HG02759 (cell line): ENCODE measurements around the gene ATP10D.

Experiments used
- ATAC-seq: cut with Tn5 transposase; IDR thresholded peaks from one replicate; pipeline ENCODE4 v1.9.1; 2021; ENCODE audit warnings: mild to moderate bottlenecking, moderate library complexity; ENCODE audit not compliant: unreplicated experiment

ATP10D gene

DNA sequence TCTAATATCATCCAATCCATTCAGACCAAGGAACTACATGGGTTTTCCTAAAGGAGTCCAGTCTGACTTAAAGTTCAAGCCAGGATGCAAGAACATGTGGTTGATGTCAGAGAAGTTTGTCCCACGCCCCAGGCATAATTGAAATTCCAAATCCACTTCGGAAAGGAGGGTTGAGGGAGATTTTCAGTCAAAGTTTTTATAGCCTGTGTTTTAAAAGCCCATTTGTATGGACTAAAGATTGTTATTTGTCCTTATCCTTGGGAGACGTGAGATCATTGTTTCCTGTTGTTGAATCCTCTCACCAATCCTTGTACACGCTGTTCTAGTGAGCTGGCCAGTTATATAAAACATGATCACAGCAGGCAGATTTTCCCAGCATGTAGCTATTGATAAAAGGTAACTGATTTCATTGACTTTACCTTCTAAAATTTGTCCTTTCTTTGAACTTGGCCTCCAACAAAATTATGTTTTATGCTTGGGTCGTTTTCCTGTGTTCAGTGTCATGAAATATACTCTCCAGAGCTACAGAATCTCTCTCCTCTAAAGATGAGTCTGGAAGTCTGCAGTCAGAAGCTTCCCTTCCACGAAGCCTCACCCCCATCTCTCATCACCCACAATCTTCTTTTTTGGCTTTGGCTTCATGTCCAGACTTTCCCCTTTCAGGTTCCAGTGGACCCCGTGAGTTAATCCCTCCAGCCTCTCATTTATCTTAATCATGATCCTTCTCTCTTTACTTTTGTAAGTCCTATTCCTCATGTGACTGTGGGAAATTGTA is 92.9 kb downstream of the ATP10D start:
- ATAC-seq = no peak

DNA sequence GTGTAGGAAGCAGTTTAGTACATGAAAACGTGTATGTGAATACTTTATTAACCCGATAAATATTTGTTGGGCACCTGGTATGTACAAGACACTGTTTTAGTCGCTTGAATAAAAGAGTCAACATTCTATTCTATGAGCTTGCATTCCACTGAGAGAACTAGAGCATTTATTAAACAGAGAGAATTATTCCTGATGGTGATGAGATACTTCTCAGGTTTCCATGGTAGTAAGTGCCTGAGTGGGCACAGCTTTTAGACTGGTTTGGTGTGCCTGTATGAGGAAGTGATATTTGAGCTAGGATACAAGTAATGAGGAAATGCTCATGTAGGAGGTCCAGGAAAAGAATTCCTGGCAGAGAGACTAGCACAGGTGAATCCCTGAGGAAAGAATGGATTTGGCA is 94.2 kb downstream of the ATP10D start:
- ATAC-seq = no peak

DNA sequence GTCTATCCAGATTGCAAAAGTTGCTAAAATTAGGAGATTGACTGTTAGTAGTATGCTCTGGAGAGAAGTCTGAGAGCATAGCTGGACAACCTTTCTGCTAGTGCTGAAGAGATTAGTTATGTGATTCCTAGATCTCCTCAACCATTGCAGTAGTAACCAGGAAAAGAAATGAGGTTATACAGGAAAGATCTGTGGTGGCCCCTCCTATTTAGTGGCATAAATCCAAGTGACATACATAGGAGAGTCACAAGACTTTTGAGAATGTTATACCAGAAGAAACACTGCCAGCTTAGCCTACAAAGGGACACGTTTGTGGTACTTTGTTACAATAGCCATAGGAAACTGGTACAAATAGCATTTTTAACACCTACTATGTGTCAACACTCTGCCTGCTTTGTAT is 105.2 kb downstream of the ATP10D start:
- no peak for ATAC-seq

DNA sequence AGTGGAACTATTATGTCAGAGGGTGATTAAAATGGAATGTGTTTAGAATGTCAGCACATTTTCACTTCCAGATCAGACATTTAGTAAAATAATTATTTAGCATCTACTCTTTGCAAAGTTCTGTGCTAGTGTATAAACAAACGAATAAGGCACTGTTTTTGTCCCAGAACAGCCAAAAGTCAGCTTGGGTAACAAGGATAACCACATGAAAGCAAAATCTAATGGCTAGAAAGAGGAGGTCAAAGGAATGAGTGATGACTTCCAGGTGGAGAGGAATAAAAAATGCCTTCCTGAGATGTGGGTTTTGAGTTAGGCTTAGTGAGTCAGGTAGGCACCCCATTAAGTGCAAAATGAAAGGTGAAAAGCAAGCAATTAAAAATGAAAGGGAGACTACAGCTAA is 112.6 kb downstream of the ATP10D start:
- ATAC-seq = no peak

DNA sequence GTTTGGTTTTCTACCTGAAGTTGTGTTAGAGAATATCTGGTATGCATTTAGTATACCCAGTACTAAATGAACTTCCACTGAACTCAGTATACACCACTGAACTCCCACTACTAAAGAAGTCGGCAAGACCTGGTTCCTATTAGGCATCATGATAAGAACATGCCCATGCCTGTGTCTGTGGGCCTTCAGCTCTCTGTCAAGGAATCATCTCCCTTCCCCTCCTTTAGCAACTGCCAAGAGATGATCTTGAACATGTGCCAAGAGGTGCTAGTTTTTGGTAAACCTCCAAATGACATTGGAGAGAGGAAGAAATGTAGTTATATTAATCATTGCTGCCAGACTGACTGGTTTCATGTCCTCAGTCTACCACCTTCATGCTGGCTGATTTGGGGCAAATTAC is 113.2 kb downstream of the ATP10D start:
- ATAC-seq = no peak

DNA sequence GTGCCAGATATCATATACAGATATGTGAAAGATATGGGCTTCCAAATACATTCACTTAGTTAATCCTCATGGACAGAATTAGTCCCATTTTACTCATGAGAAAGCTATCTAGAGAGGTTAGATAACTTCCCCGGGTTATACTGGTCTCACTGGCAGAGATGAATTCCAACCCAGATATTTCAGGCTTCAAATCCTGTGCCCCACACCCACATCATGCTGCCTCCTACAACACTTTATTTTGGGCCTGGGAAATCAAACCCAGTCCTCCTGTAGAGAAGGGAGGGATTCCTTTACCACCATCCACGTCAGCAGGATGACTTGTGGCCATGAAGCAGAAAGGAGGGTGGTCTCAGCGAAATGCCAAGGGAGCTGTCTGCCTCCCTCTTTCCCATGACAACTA is 113.8 kb downstream of the ATP10D start:
- no peak for ATAC-seq

DNA sequence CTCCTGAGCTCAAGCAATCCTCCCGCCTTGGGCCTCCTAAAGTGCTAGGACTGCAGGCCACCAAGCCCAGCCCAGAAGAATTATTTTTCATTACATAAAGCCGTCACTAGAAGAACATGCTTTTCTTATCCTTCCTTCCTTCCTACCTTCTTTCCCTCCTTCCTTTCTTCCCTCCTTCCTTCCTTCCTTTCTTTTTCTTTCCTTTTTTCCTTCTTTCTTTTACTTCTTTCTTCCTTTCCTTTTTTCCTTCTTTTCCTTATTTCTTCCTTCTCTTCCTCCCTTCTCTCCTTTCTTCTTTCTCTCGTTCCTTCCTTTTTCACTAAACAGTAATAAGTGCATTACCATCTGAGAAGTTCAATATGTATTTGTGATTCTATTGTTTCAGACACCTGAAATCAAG is 121.4 kb downstream of the ATP10D start:
- ATAC-seq = no peak

DNA sequence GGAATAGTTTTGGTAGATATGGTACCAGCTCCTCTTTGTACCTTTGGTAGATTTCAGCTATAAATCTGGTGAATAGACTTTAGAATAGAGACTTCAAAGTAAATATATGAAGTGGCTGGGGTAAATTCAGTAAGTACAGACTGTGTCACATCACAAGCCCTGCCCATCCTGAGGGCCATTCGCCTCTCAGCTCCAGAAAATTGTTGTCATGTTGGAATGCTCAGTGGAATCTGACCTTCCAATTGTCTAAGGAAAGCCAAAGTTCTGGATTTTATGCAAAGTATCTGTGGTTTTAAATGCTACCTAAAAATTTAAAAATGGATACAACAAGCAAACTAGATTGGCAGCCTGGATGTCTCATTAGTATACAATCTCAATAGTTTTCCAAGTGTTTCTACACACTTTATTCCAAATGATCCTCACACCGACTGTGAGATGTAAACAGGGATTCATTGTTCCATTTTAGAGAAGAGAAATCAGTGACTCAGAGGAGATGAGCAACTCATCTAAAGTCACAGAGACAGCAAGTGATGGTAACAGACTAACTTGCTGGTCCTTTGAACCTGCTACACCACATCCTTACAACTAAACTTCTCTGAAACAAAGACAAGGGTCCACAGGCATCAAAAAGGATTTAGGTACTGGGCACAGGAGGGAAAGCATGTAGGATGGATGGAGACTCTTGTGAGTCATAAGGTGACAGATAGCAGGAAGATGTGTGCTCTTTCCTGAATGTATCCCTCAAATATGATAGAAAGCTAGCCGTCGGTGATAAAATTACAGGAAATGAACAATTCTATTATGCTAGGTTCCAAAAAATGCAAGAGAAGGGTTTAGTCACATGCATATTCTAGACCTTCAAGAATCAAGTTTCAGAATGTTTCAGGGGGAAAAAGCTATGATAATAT is 127.3 kb downstream of the ATP10D start:
- ATAC-seq = no peak

DNA sequence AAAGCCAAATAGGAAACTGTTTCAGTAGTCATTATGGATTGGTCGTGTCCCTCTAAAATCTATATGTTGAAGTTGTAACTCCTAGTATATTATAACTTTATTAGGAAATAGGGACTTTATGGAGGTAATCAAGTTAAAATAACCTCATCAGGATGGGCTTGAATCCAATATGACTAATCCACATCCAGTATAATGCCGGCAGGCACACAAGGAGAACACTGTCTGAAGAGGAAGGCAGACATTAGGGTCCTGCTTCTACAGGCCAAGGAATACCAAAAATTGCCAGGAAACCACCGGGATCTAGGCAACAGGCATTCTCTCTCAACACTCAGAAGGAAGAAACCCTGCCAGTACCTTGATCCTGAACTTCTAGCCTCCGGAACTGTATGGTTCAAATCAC is 130.3 kb downstream of the ATP10D start:
- no peak for ATAC-seq

DNA sequence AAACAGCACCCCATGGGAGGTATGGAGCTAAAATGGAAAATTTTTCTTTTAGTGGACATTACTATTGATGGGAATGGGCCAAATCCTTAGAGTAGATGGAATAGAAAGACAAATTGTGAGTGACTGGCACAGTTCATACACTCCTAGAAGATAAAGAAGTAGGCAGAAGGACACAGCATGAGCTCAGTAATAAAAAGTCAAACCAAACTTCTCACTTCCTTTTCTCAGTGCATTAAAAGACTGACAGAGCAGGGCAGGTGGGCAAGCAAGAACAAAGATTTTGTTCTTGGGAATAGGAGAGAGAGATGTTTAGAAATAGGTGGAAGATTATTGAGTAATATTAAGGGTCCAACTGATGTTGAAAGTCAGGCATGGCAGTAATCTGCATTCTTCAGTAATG is 132.5 kb downstream of the ATP10D start:
- no peak for ATAC-seq

DNA sequence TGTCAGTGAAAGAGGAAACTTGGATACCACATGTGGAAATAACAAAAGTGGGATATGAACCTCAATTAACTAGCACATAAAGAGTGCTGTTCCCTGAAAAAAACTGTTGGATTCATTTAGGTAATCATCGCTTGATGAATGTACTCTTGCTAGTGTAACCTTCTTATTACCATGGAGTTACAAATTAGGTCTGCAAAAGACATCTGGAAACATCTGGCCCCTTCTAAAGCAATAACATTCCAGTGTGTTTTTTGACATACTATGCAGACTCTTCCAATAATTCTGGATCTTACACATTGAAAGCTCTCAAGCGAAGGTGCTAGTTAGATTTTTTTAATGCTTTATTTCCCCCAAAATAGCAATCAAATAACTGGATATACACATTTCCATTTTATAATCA is 134.6 kb downstream of the ATP10D start:
- ATAC-seq = no peak

DNA sequence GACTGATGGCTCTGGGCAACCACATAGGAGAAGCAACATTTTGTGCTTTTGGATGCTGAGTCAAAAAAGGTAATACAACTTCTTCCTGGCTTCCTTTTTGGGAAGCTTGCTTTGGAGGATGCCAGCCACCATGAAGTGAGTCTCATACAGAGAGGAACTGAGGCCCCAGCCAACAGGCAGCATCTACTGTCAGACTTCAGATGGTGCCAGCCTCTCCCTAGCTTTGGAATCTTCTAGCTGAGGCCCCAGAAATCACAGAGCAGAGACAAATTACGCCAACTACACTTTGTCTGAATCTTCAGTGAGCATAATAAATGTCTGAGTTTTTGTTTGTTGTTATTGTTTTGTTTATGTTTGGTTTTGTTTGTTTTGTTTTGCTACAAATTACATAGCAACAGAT is 136.1 kb downstream of the ATP10D start:
- ATAC-seq = no peak

DNA sequence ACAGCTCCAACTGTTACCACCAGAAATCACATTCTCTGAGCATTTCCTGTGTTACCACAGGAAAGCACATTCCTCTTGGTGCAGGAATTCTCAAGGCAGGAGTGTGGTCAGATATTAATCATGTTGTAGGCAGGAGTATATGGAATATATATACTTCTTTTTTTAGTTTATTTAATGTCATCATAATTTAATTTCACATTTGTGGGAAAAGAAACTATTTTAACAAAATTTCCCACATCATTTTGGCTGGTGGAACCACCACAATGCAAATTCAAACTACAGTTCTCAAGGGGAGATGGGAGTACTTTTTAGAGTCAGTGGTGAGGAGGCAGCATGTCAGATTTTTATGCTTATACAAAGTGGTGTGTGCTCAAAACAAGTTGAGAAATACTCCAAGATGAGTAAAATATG is 139.0 kb downstream of the ATP10D start:
- ATAC-seq = no peak

DNA sequence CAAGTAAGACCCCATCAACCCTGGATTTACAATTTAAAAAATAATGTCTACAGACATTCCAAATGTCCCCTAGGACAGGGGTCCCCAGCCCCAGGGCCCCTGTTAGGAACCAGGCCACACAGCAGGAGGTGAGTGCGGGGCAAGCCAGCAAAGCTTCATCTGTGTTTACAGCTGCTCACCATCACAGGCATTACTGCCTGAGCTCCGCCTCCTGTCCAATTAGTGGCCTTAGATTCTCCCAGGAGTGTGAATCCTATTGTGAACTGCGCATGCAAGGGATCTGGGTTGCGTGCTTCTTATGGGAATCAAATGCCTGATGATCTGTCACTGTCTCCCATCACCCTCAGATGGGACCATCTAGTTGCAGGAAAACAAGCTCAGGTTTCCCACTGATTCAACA is 146.1 kb downstream of the ATP10D start:
- no peak for ATAC-seq

DNA sequence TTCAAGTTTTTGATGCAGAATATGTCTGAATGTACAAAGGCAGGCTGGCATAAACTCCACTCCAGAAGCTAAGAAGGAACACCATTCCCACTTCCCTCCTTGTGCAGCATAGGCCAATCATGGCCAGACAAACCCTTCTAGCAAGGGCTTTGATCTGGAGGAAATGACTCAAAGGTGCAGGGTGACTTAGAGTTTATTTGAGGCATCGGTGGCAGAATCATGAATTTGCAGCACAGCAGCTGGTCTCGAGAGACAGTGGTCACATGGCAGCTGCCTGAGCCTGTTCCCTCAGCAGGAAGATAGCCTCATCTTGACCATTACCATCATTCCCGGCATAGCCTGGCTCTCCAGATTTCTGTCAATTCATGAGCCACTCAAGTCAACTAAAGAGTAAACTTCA is 154.5 kb downstream of the ATP10D start:
- no peak for ATAC-seq

DNA sequence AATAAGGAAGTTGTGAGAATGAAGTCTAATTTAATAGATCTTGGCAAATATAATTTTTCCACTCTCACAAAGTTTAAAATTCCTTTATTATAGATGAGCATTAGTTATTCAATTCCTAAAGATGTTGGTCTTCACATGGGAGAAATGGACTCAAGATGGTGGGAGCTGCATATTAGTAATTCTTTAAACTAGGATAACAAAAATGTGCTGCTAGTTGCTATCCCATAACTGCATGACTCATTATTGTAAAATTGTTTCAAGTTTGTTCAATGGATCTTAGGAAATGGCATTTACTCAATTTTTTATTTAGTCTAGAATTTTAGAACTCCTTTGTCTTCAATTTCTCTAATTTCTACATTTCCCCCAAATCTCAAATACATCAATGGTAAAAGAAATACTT is 155.8 kb downstream of the ATP10D start:
- ATAC-seq = no peak

DNA sequence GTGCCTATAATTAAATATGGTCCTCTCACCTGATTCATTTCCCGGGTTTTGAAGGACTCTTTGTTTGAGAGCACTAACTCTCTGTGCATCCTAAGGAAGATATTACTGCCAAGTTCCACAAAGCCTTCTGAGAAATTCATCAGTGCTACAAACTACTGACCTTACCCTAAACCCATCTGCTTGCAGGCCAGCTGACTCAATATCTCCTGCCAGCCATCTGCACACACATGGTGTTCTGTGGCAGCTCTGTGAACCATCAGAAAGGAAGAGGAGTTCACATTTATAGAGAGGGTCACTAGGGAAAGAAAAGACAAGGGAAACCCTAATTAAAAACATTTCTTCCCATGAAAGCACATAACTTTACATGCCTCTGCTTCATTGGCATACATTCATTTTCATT is 156.7 kb downstream of the ATP10D start:
- ATAC-seq = no peak

DNA sequence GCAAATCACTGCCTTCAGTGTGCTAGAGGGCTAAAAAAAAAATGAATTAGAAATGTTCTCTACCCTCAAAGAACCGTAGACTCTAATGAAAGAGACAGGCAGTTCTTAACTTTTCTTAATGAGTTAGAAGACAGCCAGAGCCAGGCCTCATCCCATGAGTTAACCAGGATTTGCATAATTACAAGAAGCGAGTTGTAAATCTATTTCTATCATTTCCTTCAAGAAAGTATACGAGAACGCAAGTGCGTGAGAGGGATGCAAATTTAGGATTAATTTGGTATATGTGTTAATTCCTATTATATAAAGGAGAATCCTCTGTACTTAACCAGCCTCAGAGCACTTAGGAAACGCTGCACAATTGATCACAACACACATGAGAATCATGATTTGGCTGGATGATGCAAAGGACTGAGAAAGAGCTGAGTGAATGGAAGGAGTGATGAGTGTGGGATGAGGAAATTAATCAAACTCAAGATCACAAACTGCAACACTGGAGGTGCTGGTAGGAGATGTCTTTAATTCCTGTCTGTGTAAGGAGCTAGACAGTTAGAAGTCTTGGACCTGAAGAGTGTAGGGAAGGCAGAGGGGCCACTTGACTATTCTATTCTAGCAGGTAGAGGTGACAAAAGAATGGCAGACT is 157.2 kb downstream of the ATP10D start:
- no peak for ATAC-seq
